Activated CD4-positive, alpha-beta T cell treated with anti-CD3 and anti-CD28 coated beads, Interleukin-2, amount 50 U/mL, for 48 hours (primary cell): Measurements from ENCODE around the gene INPP5B.

ENCODE experiments used
- DNase-seq, 2 experiments: peaks; one replicate each; pipeline ENCODE4 v3.0.0-alpha.2; 2020

The INPP5B gene

GRCh38 chr1:37828410-37829074 is 118.3 kb downstream of the INPP5B start:
- no peak for DNase-seq

- DNase-seq = no peak
Measured at GRCh38 chr1:37825506-37825905, 121.3 kb downstream of the INPP5B start.

- no peak for DNase-seq
Measured at GRCh38 chr1:37824001-37824400, 122.9 kb downstream of the INPP5B start.

GRCh38 chr1:37822906-37823815 is 123.7 kb downstream of the INPP5B start:
- DNase-seq = peak in 1 of 2 experiments; percentile 22

- DNase-seq = no peak
Measured at GRCh38 chr1:37821481-37821880, 125.4 kb downstream of the INPP5B start.

- DNase-seq = no peak
Measured at GRCh38 chr1:37817481-37817880, 129.4 kb downstream of the INPP5B start.

GRCh38 chr1:37814252-37814651 is 132.6 kb downstream of the INPP5B start:
- no peak for DNase-seq

- no peak for DNase-seq
Measured at GRCh38 chr1:37813529-37814145, 133.2 kb downstream of the INPP5B start.

- peak; percentile 64 to 75 for DNase-seq
Measured at GRCh38 chr1:37811027-37811655, 135.7 kb downstream of the INPP5B start.
